ENCODE results near the gene MKLN1.

MKLN1 gene

DNA sequence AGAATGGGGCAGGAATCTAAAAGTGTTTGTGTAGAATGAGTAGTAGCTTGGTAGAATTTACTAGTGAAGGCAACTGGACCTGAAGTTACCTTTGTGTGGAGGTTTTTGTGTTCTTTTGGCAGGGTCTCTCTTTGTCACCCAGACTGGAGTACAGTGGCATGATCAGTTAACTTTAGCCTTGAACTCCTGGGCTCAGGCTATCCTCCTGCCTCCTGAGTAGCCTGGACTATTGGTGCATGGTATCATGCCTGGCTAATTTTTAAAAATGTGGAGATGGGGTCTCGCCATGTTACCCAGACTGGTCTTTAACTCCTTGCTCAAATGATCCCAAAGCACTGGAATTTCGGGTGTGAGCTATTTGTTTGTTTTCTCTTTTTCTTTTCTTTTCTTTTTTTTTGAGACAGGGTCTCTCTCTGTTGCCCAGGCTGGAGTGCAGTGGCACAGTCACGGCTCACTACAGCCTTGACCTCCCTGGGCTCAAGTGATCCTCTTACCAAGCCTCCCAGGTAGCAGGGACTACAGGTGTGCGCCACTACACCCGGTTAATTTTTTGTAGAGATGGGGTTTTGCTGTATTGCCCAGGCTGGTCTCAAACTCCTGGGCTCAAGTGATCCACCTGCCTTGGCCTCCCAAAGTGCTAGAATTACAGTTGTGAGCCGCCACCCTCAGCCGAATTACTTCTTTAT, 76.7 kb downstream of the MKLN1 start:
- H2AFZ ChIP-seq (ENCODE audit: low read length): no peak overlapping the region
- no peak overlapping the region for H3K4me3 ChIP-seq (ENCODE audit: low read depth, low read length, poor library complexity, severe bottlenecking)
- H3K4me2 ChIP-seq (ENCODE audit: low read length): no peak overlapping the region
- no peaks in the 10 kb centered on the region for H4K20me1 ChIP-seq (ENCODE audit: insufficient read depth, low read length)
- H3F3A ChIP-seq (ENCODE audit: insufficient read depth, low read length): no peaks in the 10 kb centered on the region
- no peak overlapping the region for H3K9ac ChIP-seq (ENCODE audit: low read length)
- H3K9me2 ChIP-seq (ENCODE audit: low read depth, low read length): no peaks in the 10 kb centered on the region
- peaks cover 14% of the 10 kb centered on the region for H3K79me2 ChIP-seq (ENCODE audit: insufficient read depth, low read length)
- H3K9me3 ChIP-seq (ENCODE audit: low read length): 0 out of 2 replicates have a peak, but pooled peaks cover 4% of the 10 kb centered on the region
- no peaks in the 10 kb centered on the region for H3K4me1 ChIP-seq (ENCODE audit: insufficient read depth, low read length, severe bottlenecking)
- H3K36me3 ChIP-seq (ENCODE audit: insufficient read depth, low read length): peaks cover 56% of the 10 kb centered on the region
- TF ChIP-seq, protein P1, sequence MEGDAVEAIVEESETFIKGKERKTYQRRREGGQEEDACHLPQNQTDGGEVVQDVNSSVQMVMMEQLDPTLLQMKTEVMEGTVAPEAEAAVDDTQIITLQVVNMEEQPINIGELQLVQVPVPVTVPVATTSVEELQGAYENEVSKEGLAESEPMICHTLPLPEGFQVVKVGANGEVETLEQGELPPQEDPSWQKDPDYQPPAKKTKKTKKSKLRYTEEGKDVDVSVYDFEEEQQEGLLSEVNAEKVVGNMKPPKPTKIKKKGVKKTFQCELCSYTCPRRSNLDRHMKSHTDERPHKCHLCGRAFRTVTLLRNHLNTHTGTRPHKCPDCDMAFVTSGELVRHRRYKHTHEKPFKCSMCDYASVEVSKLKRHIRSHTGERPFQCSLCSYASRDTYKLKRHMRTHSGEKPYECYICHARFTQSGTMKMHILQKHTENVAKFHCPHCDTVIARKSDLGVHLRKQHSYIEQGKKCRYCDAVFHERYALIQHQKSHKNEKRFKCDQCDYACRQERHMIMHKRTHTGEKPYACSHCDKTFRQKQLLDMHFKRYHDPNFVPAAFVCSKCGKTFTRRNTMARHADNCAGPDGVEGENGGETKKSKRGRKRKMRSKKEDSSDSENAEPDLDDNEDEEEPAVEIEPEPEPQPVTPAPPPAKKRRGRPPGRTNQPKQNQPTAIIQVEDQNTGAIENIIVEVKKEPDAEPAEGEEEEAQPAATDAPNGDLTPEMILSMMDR (IDR thresholded peaks at IDR 0.05; ENCODE audit: low read length): no peak
- TF ChIP-seq EZH2 (IDR thresholded peaks at IDR 0.05; ENCODE audit: borderline replicate concordance, low read length): no peak
- H3K27ac ChIP-seq (ENCODE audit: low read depth, low read length, poor library complexity, severe bottlenecking): no peak overlapping the region
- H3K27me3 ChIP-seq (ENCODE audit: insufficient read depth, low read length): no peaks in the 10 kb centered on the region

- H3K4me1 ChIP-seq (ENCODE audit: insufficient read depth, low read length, severe bottlenecking): no peaks in the 10 kb centered on the region
- H3K9ac ChIP-seq (ENCODE audit: low read length): no peak overlapping the region
- no peaks in the 10 kb centered on the region for H3F3A ChIP-seq (ENCODE audit: insufficient read depth, low read length)
- H3K36me3 ChIP-seq (ENCODE audit: insufficient read depth, low read length): peaks cover 39% of the 10 kb centered on the region
- no peak overlapping the region for H3K4me2 ChIP-seq (ENCODE audit: low read length)
- TF ChIP-seq, protein P1 (IDR thresholded peaks at IDR 0.05; ENCODE audit: low read length): no peak
- no peaks in the 10 kb centered on the region for H3K9me2 ChIP-seq (ENCODE audit: low read depth, low read length)
- no peaks in the 10 kb centered on the region for H3K9me3 ChIP-seq (ENCODE audit: low read length)
- no peak overlapping the region for H3K4me3 ChIP-seq (ENCODE audit: low read depth, low read length, poor library complexity, severe bottlenecking)
- H2AFZ ChIP-seq (ENCODE audit: low read length): no peak overlapping the region
- no peak overlapping the region for H3K27ac ChIP-seq (ENCODE audit: low read depth, low read length, poor library complexity, severe bottlenecking)
- peaks cover 14% of the 10 kb centered on the region for H3K79me2 ChIP-seq (ENCODE audit: insufficient read depth, low read length)
- no peaks in the 10 kb centered on the region for H3K27me3 ChIP-seq (ENCODE audit: insufficient read depth, low read length)
- H4K20me1 ChIP-seq (ENCODE audit: insufficient read depth, low read length): no peaks in the 10 kb centered on the region
These were observed 81.6 kb downstream of the MKLN1 start for GRCh38 chr7:131409129-131409766.

GRCh38 chr7:131412031-131412430, 84.4 kb downstream of the MKLN1 start:
- Histone ChIP-seq H3K9ac (ENCODE audit: low read length) (no peak overlapping the region), H3K4me3 (ENCODE audit: low read depth, low read length, poor library complexity, severe bottlenecking) (no peak overlapping the region), H3K36me3 (ENCODE audit: insufficient read depth, low read length) (peaks cover 59% of the 10 kb centered on the region), H4K20me1 (ENCODE audit: insufficient read depth, low read length) (no peaks in the 10 kb centered on the region), H3K27me3 (ENCODE audit: insufficient read depth, low read length) (no peaks in the 10 kb centered on the region), H3K4me1 (ENCODE audit: insufficient read depth, low read length, severe bottlenecking) (no peaks in the 10 kb centered on the region), H2AFZ (ENCODE audit: low read length) (no peak overlapping the region), H3K79me2 (ENCODE audit: insufficient read depth, low read length) (0 out of 2 replicates have a peak, but pooled peaks cover 6% of the 10 kb centered on the region), H3K9me3 (ENCODE audit: low read length) (no peaks in the 10 kb centered on the region), H3K9me2 (ENCODE audit: low read depth, low read length) (0 out of 2 replicates have a peak, but pooled peaks cover 3% of the 10 kb centered on the region), H3K4me2 (ENCODE audit: low read length) (no peak overlapping the region), H3K27ac (ENCODE audit: low read depth, low read length, poor library complexity, severe bottlenecking) (no peak overlapping the region), H3F3A (ENCODE audit: insufficient read depth, low read length) (no peaks in the 10 kb centered on the region)
- TF ChIP-seq EZH2 (IDR thresholded peaks at IDR 0.05; ENCODE audit: borderline replicate concordance, low read length): no peak
- TF ChIP-seq, protein P1 (IDR thresholded peaks at IDR 0.05; ENCODE audit: low read length): no peak

Data from OCI-LY1 (cell line).